Psoas muscle (tissue), 8 donors: ENCODE measurements around the gene TNS3. TPM values are rescaled to one million over a fixed set of nuclear protein-coding genes. Genes with fewer than 3 reads are reported as not detected.
A peak's percentile ranks its signal among the peaks of the same experiment; 100 is the strongest.

Experiments
- ATAC-seq, 4 donors: fragments of 200-7000 bp; cut with Tn5 transposase; one replicate each; pipeline ENCODE4 v1.9.1; 2020; ENCODE audit warnings: moderate library complexity in 3 of 4, mild to moderate bottlenecking in 2 of 4
- DNase-seq, 2 donors: peaks; one replicate each; pipeline ENCODE4 v3.0.0-alpha.2; 2020
- H3K27ac ChIP-seq: fragments of 200-600 bp; one replicate; pipeline ENCODE4 v1.8.0; 2022
- H3K27me3 ChIP-seq, 3 donors: fragments of 200-600 bp in 1 of 3; one replicate each; pipeline versions ENCODE4 v1.6.1 to v1.8.0; 2013 to 2022; ENCODE audit warnings: low read length in 2 of 3, mild to moderate bottlenecking in 2 of 3, moderate library complexity in 1 of 3; ENCODE audit not compliant: insufficient read depth in 3 of 3
- H3K36me3 ChIP-seq, 2 donors: fragments of 200-600 bp in 1 of 2; one replicate each; pipeline versions ENCODE4 v1.6.1 to v1.8.0; 2013 to 2022; ENCODE audit warnings: low read depth in 1 of 2, mild to moderate bottlenecking in 1 of 2, moderate library complexity in 1 of 2; ENCODE audit not compliant: insufficient read depth in 1 of 2
- H3K4me1 ChIP-seq: fragments of 200-600 bp; one replicate; pipeline ENCODE4 v1.8.0; 2022
- H3K4me3 ChIP-seq: fragments of 200-600 bp; one replicate; pipeline ENCODE4 v1.8.0; 2022; ENCODE audit warnings: mild to moderate bottlenecking
- H3K9me3 ChIP-seq: fragments of 200-600 bp; one replicate; pipeline ENCODE4 v1.8.0; 2022
- WGBS, 3 donors: extraction: QIAGEN DNeasy Blood & Tissue Kit; methylation state at CpG; one replicate each; pipeline versions ENCODE4 v1.1.6 to v1.1.7; 2013; 5-methylcytosine and 5-hydroxymethylcytosine counted together
- intact Hi-C, 2 donors: fragments of 100-400 bp; cut with DNase I; formaldehyde crosslinking; loops; one replicate each; pipeline versions ENCODE4 v1.11.0 to v1.14.2; 2022
- polyA plus RNA-seq, 3 donors: library from polyadenylated mRNA; stranded (reverse); fragments of 200-250 nt; gene quantifications; one replicate each; pipeline ENCODE4 v1.2.3, GENCODE V29; 2013
- total RNA-seq, 4 donors: library from RNA; stranded (reverse); fragmentation: NEBNext Ultra II Directional in 2 of 4; extraction: Animal tissue kit (Norgen Biotek cat#: 25700) in 2 of 4; gene quantifications; one replicate each; pipeline versions ENCODE4 v1.2.1 to v1.2.4, GENCODE V29; 2021 to 2023
- TF ChIP-seq, protein P1 (sequence below): fragments of 200-600 bp; IDR thresholded peaks from one replicate; pipeline ENCODE4 v1.8.0; 2022; ENCODE audit warnings: antibody characterized with exemption
- donor health status: healthy with polysubstance abuse.
- donor health status: DM: no; HTN: no; CAD: no; lungs with moderate emphysema.
- donor health status: Bipolar disorder and iron deficiency.
- donor health status: healthy.
- donor health status: DM: yes; HTN: yes; CAD: no.
- donor health status: DM: no; HTN: no; CAD: no.
- donor health status: DM: no; HTN: no; CAD: no.
- donor health status: DM: yes; HTN: yes; CAD: no.

TNS3 gene
- total and polyA plus RNA-seq, 7 donors, result 11.5 to 75.3 (median 35.0) TPM

- 87 to 89% (median 89%) methylated on average over 6 of the region's 6 CpGs for WGBS, 3 donors
- no peak for ATAC-seq
- intact Hi-C loops, result loop anchor here in 1 of 2 donors (5.0 kb wide), 2 partner anchors 37 to 43 kb away; no protein-coding TSS in a partner anchor
- H3K9me3 ChIP-seq, result no peaks in the 10 kb centered on the region
- H3K4me3 ChIP-seq, result no peak overlapping the region
- H3K27me3 ChIP-seq, result no peaks in the 10 kb centered on the region
- TF ChIP-seq, protein P1, sequence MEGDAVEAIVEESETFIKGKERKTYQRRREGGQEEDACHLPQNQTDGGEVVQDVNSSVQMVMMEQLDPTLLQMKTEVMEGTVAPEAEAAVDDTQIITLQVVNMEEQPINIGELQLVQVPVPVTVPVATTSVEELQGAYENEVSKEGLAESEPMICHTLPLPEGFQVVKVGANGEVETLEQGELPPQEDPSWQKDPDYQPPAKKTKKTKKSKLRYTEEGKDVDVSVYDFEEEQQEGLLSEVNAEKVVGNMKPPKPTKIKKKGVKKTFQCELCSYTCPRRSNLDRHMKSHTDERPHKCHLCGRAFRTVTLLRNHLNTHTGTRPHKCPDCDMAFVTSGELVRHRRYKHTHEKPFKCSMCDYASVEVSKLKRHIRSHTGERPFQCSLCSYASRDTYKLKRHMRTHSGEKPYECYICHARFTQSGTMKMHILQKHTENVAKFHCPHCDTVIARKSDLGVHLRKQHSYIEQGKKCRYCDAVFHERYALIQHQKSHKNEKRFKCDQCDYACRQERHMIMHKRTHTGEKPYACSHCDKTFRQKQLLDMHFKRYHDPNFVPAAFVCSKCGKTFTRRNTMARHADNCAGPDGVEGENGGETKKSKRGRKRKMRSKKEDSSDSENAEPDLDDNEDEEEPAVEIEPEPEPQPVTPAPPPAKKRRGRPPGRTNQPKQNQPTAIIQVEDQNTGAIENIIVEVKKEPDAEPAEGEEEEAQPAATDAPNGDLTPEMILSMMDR, result no peak
- DNase-seq, result no peak
- peaks cover 32% of the 10 kb centered on the region for H3K4me1 ChIP-seq
- peak overlapping the region; percentile 77 for H3K27ac ChIP-seq
- H3K36me3 ChIP-seq, result peaks cover 0 to 3% of the 10 kb centered on the region in 2 donors
Observed at GRCh38 chr7:47335071-47335470, 246.8 kb downstream of the TNS3 start.

- WGBS, 3 donors, result 97 to 100% (median 100%) methylated on average over 2 of the region's 2 CpGs
- peaks cover 39% of the 10 kb centered on the region for H3K4me1 ChIP-seq
- H3K27ac ChIP-seq, result no peak overlapping the region
- no peaks in the 10 kb centered on the region for H3K9me3 ChIP-seq
- ATAC-seq, result no peak
- no peak overlapping the region for H3K4me3 ChIP-seq
- H3K27me3 ChIP-seq, result no peaks in the 10 kb centered on the region
- intact Hi-C loops, result no loop called here
- DNase-seq, result no peak
- H3K36me3 ChIP-seq, result peaks cover 0 to 8% of the 10 kb centered on the region in 2 donors
- TF ChIP-seq, protein P1, result no peak
Observed at GRCh38 chr7:47333959-47334358, 248.0 kb downstream of the TNS3 start.

- H3K9me3 ChIP-seq, result no peaks in the 10 kb centered on the region
- TF ChIP-seq, protein P1, result no peak
- no peaks in the 10 kb centered on the region for H3K27me3 ChIP-seq
- peaks cover 44% of the 10 kb centered on the region for H3K4me1 ChIP-seq
- WGBS, 3 donors, result 87 to 93% (median 90%) methylated on average over 2 of the region's 2 CpGs
- intact Hi-C loops, result no loop called here
- DNase-seq, result no peak
- no peak overlapping the region for H3K27ac ChIP-seq
- H3K36me3 ChIP-seq, result peaks cover 0 to 8% of the 10 kb centered on the region in 2 donors
- no peak for ATAC-seq
- H3K4me3 ChIP-seq, result no peak overlapping the region
Observed at GRCh38 chr7:47333554-47333887, 248.4 kb downstream of the TNS3 start.

GRCh38 chr7:47332681-47333553 is 249.0 kb downstream of the TNS3 start:
- Histone ChIP-seq H3K4me3 (no peak overlapping the region), H3K9me3 (no peaks in the 10 kb centered on the region), H3K36me3 (peaks cover 0 to 8% of the 10 kb centered on the region in 2 donors), H3K27me3 (no peaks in the 10 kb centered on the region), H3K27ac (no peak overlapping the region), H3K4me1 (peaks cover 50% of the 10 kb centered on the region)
- ATAC-seq (no peak), DNase-seq (no peak)
- WGBS, 3 donors, result 79 to 86% (median 86%) methylated on average over 8 of the region's 8 CpGs
- intact Hi-C loops, result no loop called here
- TF ChIP-seq, protein P1, result no peak
